Left kidney (tissue), 8 donors: ENCODE measurements around the gene PINLYP. TPM values are rescaled to one million over a fixed set of nuclear protein-coding genes. Genes with fewer than 3 reads are reported as not detected.

Experiments
- DNase-seq: peaks from one replicate; pipeline ENCODE4 v3.0.0-alpha.2; 2013
- long read RNA-seq, 8 donors: transcript quantifications; one replicate each; lab custom pipeline, GENCODE V29; 2026
- polyA plus RNA-seq: library from polyadenylated mRNA; unstranded; fragments of 120-200 nt; gene quantifications from one replicate; pipeline ENCODE4 v1.2.1, GENCODE V29; 2013; ENCODE audit not compliant: insufficient read length

The PINLYP gene
- 19.2 TPM for polyA plus RNA-seq
- long read RNA-seq, donor 1, transcript PINLYP-205 (4 exons, 557 nt): minor isoform, 5 of 22 reads
- long read RNA-seq, donor 1, transcript PINLYP-204 (3 exons, 706 nt): major isoform, 7 of 22 reads
- long read RNA-seq, donor 1, partial matches to known transcripts: 6 of 22 reads
- long read RNA-seq, donor 1, other reads (novel, unspliced or antisense): 0 of 22 reads
- long read RNA-seq, donor 2, transcript PINLYP-205 (4 exons, 557 nt): major isoform, 7 of 10 reads
- long read RNA-seq, donor 2, partial matches to known transcripts: 0 of 10 reads
- long read RNA-seq, donor 2, other reads (novel, unspliced or antisense): 0 of 10 reads
- long read RNA-seq, donor 3, transcript PINLYP-204 (3 exons, 706 nt): major isoform, 8 of 12 reads
- long read RNA-seq, donor 3, partial matches to known transcripts: 0 of 12 reads
- long read RNA-seq, donor 3, other reads (novel, unspliced or antisense): 0 of 12 reads
- long read RNA-seq, donor 4, partial matches to known transcripts: 0 of 1 reads
- long read RNA-seq, donor 4, other reads (novel, unspliced or antisense): 0 of 1 reads
- long read RNA-seq, donor 5, transcript PINLYP-203 (4 exons, 569 nt): minor isoform, 5 of 21 reads
- long read RNA-seq, donor 5, transcript PINLYP-205 (4 exons, 557 nt): minor isoform, 6 of 21 reads
- long read RNA-seq, donor 5, transcript PINLYP-204 (3 exons, 706 nt): major isoform, 8 of 21 reads
- long read RNA-seq, donor 5, partial matches to known transcripts: 0 of 21 reads
- long read RNA-seq, donor 5, other reads (novel, unspliced or antisense): 0 of 21 reads
- long read RNA-seq, donor 6, partial matches to known transcripts: 0 of 4 reads
- long read RNA-seq, donor 6, other reads (novel, unspliced or antisense): 0 of 4 reads
- long read RNA-seq, donor 7, transcript PINLYP-205 (4 exons, 557 nt): major isoform, 8 of 17 reads
- long read RNA-seq, donor 7, transcript PINLYP-204 (3 exons, 706 nt): minor isoform, 7 of 17 reads
- long read RNA-seq, donor 7, partial matches to known transcripts: 0 of 17 reads
- long read RNA-seq, donor 7, other reads (novel, unspliced or antisense): 0 of 17 reads
- long read RNA-seq, donor 8, partial matches to known transcripts: 0 of 7 reads
- long read RNA-seq, donor 8, other reads (novel, unspliced or antisense): 0 of 7 reads

- peak; percentile 99 for DNase-seq
Observed at GRCh38 chr19:43575156-43575950, at the start of gene PINLYP, which contains the start of gene XRCC1. PINLYP (plus strand) TSS chr19:43575801; CDS start chr19:43577192, 1,391 bp downstream. XRCC1 (minus strand) TSS chr19:43575527; CDS start chr19:43575458, 69 bp downstream.

GRCh38 chr19:43525836-43526771, 49.5 kb upstream of the PINLYP start:
- DNase-seq: no peak

- no peak for DNase-seq
Observed at GRCh38 chr19:43526884-43527859, 48.4 kb upstream of the PINLYP start, which contains the start of gene ETHE1. ETHE1 (minus strand) TSS chr19:43527201; CDS start chr19:43527177, 24 bp downstream.

GRCh38 chr19:43527860-43528622, 47.6 kb upstream of the PINLYP start:
- no peak for DNase-seq

GRCh38 chr19:43532571-43532961, 43.0 kb upstream of the PINLYP start:
- DNase-seq: no peak

- DNase-seq: peak; percentile 97
Observed at GRCh38 chr19:43532962-43533545, 42.5 kb upstream of the PINLYP start, which contains the start of gene ZNF575. ZNF575 (plus strand) TSS chr19:43533188; CDS start chr19:43534423, 1,235 bp downstream.

GRCh38 chr19:43533546-43534304, 41.9 kb upstream of the PINLYP start:
- DNase-seq: peak; percentile 99

GRCh38 chr19:43534305-43534815, 41.2 kb upstream of the PINLYP start:
- no peak for DNase-seq

GRCh38 chr19:43534816-43535761, 40.5 kb upstream of the PINLYP start:
- DNase-seq: peak; percentile 72

- no peak for DNase-seq
Observed at GRCh38 chr19:43538922-43539321, 36.7 kb upstream of the PINLYP start.

- DNase-seq: no peak
Observed at GRCh38 chr19:43540381-43540780, 35.2 kb upstream of the PINLYP start.

GRCh38 chr19:43541920-43542650, 33.5 kb upstream of the PINLYP start:
- DNase-seq: no peak

GRCh38 chr19:43544077-43544476, 31.5 kb upstream of the PINLYP start:
- no peak for DNase-seq

GRCh38 chr19:43545276-43545675, 30.3 kb upstream of the PINLYP start:
- DNase-seq: no peak
